ENCODE results near the gene WARS2.

DNA sequence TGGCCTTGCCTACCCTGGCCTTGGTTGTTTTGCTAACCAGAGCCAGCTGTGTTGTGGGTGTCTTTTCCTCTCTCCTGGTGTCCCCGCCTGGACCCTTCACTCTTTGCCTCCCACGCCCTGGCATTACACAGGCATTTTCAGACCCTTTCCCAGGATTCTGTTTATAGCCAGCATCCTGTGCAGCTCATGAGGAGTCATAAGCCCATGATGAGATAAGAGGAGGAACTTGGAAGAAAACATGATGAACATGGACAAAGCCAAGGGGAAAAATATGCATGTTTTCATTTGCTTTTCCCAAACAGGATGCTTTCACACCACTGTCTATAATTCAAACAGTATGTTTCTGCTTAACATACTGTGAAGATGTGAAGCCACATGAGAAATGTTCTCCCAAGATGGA lies 18.7 kb upstream of the WARS2 start:
- TF ChIP-seq GATA2 (IDR thresholded peaks at IDR 0.05; ENCODE audit: low read depth, low read length) (no peak), GATA3 (IDR thresholded peaks at IDR 0.05; ENCODE audit: low read depth, low read length) (no peak)

All from SH-SY5Y (cell line).